Endometrial microvascular endothelial cells (primary cell): ENCODE results near the gene PRDM16. TPM values are rescaled to one million over a fixed set of nuclear protein-coding genes. Genes with fewer than 3 reads are reported as not detected.

Experiments used
- in situ Hi-C: cut with HindIII; loops from 2 replicates; pipeline ENCODE4 v1.10.0; 2017; ENCODE audit warnings: low sequenced_read_pairs, low pct_unique_long_range_greater_than_20kb; ENCODE audit errors: inconsistent ontology term
- total RNA-seq: library from RNA; depleted of rRNA; stranded (reverse); fragments of >200 nt; gene quantifications from one replicate; pipeline ENCODE4 v1.2.3, GENCODE V29; 2015; ENCODE audit errors: inconsistent ontology term

The PRDM16 gene
- total RNA-seq, 1 donor from 2014 or later, result not detected

DNA sequence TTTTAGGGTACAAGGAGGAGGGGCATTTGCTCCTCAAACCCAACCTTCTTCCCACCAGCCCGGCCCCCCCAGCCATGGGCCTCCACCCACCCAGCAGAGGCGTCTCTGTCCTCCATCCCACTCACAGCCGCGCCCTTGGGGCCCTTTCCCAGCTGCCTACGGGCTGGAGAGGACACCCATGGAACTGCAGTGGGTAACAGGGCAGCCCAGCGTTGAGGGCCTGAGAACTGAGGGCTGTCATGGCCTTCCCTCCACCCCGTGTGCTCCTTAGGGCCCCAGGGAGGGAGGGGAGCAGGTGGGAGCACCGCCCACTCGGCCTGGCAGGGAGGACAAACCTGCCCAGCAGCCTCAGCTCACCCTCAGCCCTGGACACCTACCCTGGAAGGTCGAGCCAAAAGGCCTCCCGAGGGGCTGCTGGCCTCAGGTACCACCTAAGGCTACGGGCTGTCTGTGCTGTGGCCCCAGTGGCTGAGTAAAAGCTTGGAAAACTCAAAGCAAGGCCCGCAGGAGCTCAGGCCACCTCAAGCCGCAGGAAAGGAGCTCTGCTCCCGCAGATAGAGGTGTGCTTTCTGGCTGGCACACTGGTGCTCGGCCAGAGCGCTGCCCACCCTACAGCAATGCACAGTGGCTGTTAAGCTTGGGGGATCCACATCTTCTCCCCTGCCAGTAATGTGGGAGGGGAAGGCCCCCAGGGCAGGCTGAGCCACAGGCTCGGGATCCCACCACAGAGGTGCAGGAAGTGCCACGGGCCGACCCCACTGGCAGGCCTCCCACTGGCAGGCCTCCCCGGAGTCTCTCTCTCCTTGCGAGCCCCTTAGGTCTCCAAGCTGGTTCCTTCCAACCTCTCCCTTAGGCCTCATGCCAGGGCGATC, 383.2 kb downstream of the PRDM16 start:
- in situ Hi-C loops, result no loop called here

- in situ Hi-C loops, result no loop called here
Measured at GRCh38 chr1:3452866-3453175, 383.8 kb downstream of the PRDM16 start.

GRCh38 chr1:3453203-3453761, 384.3 kb downstream of the PRDM16 start:
- in situ Hi-C loops, result no loop called here

- in situ Hi-C loops, result no loop called here
Measured at GRCh38 chr1:3453891-3454810, 385.1 kb downstream of the PRDM16 start, which contains the start of gene ARHGEF16. TSS of gene ARHGEF16 (plus strand) at chr1:3454665. CDS start at chr1:3463085, 8,420 bp downstream.

DNA sequence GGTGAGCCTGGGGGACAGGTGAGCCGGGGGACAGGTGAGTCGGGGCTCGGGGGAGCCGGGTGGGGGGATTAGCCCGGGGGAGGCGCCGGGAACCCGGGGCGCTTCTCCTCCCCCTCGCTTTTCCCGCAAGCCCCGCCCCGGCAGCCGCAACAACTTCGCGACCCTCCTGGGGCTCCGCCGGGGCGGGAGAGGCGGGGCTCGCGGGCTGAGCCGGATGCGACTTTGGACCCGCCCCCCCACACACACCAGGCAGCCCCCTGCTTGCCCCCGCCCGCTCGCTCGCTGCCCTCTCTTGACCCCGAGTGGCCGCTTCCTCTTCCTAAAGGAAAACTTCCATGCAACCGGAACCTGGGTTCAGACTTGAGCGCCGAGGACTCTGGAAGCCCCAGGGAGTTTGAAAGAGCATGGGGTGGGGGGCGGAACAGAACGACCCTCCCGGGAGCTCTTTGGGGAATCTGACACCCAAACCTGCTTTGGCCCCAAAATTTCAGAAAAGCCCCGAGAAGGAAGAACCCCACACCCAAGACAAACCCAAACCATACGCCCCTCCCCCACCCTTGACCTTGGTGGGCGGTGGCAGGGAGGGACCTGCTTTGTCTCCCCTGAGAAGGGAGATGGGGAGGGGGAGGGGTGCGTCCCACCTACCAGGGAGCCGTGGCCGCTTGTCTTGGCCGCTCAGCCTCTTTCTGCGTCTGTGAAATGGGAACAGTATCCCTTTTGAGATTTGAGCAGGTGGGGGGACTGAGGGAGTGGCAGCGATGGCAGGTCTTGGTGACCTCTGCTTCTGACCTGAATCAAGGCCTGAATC, 386.0 kb downstream of the PRDM16 start:
- in situ Hi-C loops, result no loop called here

DNA sequence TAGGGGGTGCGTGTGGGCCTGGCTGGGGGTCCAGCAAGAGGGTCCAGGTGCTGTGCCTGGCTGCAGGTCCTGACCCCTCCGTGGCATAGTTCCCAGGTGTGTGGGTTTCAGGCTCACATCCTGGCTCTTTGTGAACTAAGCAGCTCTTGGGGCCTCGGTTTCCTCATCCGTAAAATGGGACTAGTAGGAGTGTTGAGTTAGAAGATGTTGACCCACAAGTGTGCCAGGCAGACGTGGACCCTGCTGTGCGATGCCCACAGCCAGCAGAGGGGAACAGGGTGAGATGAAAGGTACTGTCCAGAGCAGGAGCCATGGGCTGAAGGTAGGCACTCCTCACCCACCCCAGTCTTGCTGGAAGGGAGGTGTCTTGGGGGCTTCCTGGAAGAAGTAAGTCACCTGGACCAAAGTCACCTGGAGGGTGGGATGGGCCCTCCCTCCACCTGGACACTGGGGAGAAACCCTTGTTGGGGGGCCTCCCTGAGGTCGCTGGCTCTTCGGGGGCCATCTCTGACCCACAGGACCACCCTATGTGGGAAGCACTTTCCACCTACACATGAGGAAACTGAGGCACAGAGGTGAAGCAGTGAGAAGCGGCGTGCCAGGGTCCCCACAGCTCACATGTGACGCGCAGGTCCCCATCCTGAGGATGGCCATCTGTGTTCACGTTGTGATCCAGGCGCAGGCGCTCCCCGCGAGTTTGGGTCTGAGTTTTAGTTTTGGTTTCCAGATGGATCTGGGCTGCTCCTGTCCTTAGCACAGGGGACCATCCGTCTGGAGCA, 386.9 kb downstream of the PRDM16 start:
- in situ Hi-C loops, result no loop called here

DNA sequence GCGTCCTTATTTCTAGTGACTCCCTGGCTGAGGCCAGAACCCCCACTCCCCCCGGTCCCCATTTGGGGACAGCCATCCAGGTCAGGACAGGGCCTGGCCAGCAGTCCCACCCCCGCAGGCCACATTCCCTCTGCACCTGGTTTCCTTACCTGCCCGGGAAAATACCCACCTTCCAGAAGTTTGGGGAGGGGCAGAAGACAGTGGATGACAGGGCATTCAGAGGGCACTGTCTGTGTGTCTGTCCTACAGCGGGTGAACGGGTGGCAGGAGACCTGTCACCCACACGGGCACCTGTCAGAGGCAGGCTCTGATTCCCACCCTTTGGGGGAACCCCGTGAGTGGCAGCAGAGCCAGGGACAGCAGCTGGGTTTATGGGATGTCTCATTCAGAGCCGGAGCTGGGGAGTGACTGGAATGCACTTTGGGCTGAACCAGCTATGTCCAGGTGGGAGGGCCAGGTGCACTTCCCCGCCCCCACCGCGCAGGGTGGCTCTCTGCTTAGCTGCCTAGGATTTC, 387.5 kb downstream of the PRDM16 start:
- in situ Hi-C loops, result no loop called here

DNA sequence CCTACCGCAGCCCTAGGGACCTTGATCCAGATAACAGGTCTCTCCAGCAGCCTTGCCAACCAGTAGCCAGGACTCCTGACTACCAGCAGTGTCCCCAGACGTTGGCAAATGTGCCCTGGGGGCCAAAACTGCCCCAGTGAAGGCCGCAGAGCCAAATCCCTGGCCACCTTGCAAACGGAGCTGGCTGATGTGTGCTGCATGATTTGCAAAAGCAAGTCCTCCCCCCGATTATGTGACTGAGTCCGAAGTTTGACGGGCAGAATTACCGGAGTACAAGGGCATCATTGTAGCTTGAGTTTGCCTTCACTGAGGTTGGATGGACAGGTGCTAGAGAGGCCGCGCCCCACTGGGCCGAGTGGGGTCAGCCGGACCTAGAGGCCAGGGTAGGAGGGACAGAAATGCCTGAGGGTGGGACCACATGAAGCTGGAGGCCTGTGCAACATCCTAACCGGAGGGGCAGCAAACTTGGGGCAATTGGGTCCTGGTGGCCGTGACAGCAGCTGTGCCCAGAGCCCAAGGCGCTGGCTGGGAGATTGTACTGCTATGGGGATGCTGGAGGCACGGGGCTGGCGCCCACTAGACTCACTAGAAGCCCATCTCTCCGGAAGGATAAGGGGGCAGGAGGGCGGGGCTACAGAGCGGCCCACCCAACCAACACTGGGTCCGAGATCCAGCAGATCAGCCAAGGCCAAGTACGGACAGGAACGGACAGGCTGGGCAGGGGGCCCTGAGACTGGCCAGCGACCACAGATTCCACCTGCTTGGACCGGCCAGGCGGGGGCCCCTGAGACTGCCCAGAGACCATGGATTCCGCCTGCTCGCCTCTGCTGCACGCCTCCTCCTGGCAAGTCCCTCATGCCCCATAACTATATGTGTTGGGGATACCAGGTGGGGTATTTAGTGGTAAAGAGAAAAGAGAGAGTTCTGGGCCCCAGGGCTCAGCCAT, 388.2 kb downstream of the PRDM16 start:
- in situ Hi-C loops, result no loop called here

DNA sequence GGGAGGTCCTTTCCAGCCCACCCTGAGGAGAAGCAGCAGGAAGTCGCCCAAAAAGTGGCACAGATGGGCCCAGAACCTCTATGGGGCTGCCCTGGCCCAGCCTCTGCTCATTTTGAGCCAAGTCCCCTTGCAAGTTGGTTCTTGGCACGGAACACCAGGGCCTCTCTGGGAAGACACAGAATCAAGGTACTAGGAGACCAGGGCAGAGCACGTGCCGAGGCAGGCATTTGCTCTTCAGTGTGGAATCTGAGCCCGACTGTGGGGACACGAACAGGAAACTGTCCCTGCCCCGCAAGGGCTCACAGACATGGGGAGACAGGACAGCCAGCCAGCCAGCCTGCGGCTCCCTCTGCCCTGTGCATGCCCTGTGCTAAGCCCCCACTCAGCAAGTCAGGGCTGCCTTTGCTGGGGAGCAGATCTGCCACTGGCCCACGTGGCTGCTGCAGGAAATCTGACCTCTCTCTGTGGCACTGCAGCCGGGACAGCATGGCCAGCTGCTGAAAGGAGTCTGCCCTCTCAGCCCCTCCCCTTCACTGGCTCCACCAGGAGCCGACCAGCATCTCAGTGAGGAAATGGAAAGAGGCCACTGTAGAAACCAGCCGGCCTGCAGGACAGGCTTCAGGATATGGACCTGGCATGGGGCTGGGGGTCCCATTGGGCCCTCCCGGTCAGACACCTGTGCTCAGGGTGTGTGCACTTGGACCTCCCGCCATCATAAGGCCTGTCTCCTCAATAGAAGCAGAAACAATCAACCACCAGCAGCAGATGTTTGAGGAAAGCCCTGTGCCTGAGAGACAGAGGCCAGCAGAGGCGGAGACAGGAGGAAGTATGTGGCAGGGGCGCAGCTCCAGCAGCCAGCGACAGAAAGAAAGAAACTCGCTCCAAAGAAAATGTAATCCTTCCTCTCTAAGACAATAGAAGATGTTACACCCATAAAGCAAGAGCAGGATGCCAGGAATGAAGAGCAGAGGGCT, 389.2 kb downstream of the PRDM16 start:
- in situ Hi-C loops, result no loop called here

DNA sequence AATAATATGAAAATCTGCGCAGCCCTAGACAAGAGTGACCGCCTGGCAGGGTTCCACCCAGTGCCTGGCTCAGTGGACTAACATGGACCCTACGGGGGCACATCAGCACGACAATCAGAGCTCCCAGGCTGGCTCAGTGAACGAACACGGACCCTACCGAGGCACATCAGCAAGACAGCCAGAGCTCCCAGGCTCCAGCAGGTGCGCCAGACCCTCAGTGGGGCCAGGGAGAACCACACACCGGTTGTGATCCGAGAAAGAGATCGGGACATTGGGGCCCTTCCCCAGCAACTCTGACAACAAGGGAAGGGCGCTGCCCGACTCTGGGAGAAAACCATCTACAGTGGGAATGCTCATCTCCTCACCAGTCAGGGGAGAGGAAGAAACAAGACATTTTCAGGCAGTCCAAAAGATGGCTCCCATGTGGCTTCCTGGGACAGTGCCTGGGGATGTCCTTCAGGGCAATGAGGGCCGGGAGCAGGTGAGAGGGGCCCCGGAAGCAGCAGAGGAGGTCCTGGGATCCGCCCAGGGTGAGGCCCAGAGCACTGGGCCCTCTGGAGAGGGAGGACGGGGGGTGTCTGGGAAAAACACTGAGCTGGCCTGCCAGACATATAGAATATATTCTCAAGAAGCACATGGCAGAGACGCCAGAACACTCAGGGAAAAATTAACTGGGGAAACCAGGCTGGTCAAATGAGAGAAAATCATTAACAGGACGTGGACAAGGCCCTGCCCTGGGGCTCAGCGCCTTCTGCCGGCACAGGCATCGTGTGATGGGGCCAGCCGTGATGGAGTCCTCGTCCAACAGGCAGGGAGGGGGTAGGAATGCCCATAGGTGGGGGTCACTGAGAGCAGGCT, 390.3 kb downstream of the PRDM16 start:
- in situ Hi-C loops, result no loop called here

GRCh38 chr1:3459940-3460671, 391.1 kb downstream of the PRDM16 start:
- in situ Hi-C loops, result no loop called here

DNA sequence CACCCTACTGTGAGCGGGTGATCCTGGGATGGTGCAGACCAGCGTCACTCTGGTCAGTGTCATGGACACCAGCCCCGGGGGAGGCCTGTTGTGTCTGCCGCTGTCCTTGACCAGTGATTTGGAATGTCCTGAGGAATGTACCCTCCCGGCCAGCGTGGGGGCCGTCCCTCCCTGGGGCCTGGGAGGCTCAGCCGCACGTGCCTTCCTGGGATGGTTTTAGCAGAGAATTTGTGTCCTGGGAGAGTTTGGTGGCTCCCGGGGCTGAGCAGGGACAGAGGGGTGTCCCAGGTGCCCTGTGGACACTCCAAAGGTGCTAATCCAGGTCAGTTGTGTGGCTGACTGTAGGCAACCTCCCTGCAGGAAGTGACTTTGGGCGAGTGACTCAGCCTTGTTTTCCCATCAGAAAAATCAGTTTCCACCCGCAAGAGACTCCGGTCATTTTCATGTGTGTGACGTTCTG, 391.7 kb downstream of the PRDM16 start:
- in situ Hi-C loops, result no loop called here

DNA sequence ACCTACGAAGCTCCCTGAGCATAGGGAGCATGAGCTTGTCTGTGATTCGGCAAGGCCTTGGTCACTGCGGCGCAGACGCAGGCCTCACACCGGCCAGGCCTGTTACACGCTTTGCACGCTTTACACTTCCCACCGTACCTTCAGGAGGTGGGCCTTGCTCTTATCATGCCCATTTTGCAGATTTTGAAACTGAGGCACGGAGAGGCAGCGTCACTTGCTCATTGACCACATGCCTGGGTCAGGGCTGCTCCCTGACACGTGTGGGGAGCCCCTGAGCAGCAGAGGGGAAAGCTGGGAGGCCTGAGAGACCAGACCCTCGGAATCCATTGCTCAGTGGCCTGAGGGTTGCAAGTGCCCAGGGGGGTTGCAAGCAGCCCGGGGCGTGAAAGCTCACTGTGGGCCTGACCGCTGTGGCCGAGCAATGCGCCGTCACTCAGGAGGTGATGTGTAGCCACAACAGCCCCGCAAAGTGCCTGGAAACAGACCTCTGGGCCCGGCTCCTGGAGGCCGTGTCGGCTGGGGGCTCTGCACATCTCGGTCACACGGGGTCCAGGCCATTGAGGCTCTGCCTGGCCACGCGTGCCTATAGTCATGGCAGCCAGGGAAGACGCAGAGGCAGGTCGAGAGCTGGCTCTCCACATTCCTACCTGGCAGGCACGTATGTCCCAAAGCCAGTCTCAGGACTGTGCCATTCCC, 392.4 kb downstream of the PRDM16 start:
- in situ Hi-C loops, result no loop called here

GRCh38 chr1:3461934-3462275, 392.9 kb downstream of the PRDM16 start:
- in situ Hi-C loops, result no loop called here
